ENCODE results near the gene SERINC5.

SERINC5 gene

GRCh38 chr5:80068246-80068636 is 187.6 kb downstream of the SERINC5 start:
- DNase-seq (ENCODE audit: low spot score) = no peak

GRCh38 chr5:80067531-80068245 is 188.2 kb downstream of the SERINC5 start:
- DNase-seq (ENCODE audit: low spot score) = no peak

- DNase-seq (ENCODE audit: low spot score) = no peak
Observed at GRCh38 chr5:80067016-80067415, 188.8 kb downstream of the SERINC5 start.

GRCh38 chr5:80064124-80064523 is 191.7 kb downstream of the SERINC5 start:
- DNase-seq (ENCODE audit: low spot score) = no peak
